DMS153 (cell line): ENCODE results near the gene BNIP2.
"Not testable (repeated sequence)": the region's sequence is repeated elsewhere in the genome, so short reads cannot be mapped to it uniquely, and the experiment has no call there.

ENCODE experiments used
- DNase-seq: peaks from one replicate; lab custom pipeline; 2025; lab: John Stamatoyannopoulos, UW

Gene BNIP2

GRCh38 chr15:59687836-59688235, 1.3 kb downstream of the BNIP2 start:
- no peak for DNase-seq

DNA sequence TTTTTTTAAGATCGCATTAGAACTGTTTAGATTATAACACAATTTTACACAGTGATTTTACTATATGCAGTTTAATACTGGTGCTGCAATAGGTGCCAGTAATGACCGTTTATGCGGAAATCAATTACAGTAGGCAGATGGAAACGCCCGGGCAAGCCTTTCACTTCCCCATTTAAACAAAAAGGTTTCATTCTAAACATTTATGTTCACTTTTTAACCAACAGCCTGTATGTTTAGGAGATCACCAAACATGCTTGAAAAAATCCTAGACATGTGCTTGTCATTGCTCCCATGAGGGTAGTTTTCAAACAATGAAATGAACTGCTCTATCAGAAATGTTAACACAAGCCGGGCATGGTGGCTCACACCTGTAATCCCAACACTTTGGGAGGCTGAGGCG, 2.7 kb downstream of the BNIP2 start:
- no peak for DNase-seq

DNA sequence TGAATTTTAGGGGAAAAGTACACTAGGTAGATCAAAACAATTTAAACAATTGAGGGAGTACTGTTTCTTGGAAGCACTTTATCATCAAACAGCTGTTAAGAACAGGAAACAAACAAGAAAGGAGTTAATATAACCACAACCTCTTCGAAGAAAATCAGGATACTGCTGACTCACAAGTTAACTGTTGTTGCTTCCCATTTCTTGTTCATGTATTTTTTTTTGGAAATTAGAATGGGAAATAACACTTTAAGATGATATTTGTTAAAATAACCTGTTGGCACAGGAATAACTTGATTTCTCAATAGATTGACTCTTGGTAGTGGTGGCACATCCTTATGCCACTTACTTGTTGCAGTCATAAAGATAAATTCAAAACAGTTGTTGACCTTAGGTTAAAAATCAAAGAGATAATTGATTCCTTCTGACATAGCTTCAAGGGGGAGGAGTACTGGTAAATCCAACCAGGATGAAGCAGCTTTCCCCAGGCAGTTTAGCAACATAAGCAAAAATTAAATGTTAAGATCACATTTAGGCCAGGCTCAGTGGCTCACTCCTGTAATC, 3.3 kb downstream of the BNIP2 start:
- DNase-seq: no peak

DNA sequence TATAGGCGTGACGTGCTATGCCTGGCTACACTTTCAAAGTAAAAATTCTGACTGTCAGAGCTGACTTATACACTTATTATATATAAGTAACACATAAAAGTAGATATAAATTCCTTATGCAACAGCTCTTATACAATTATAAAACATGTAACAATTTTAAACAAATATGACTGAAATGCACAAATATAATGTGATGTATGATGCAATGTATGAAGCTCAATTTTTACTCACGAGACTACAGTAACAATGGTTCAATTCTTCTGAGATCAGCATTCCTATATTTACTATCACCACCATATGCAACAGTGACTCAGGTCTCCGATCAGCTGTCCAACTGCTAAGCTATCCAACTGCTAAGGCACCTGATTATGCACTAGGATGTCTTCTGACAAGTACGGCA, 8.2 kb downstream of the BNIP2 start:
- DNase-seq: no peak

DNA sequence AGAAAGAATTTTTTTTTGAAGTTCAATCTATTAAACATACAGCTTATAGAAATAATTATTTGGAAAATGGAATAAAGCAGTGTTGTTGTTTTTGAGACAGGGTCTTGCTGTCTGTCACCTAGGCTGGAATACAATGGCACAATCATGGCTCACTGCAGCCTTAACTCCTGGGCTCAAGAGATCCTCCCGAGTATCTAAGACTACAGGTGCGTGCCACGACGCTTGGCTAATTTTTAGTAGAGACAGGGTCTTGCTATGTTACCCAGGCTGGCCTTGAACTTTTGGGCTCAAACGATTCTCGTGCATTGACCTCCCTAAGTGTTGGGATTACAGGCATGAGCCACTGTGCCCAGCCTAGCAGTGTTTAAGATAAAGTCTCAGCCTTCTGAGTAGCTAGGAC, 8.8 kb downstream of the BNIP2 start:
- no peak for DNase-seq

DNA sequence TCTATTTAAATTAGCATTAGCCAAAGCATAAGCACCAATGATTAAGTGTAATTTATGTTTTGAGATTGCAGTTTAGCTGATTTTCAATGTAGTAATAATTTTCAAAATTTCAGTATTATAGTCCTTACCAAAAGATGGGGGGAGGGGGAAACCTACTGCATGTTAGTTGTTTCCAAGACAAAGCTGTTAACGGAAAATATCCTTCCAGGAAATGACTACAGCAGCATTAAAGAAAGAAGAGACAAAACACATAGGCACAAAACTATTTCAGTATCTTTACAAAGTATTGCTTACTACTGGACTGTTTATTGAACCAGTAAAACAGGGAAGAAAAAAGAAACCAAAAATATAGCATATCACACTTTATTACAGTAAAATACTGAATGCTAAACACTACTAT, 10.5 kb downstream of the BNIP2 start:
- no peak for DNase-seq

DNA sequence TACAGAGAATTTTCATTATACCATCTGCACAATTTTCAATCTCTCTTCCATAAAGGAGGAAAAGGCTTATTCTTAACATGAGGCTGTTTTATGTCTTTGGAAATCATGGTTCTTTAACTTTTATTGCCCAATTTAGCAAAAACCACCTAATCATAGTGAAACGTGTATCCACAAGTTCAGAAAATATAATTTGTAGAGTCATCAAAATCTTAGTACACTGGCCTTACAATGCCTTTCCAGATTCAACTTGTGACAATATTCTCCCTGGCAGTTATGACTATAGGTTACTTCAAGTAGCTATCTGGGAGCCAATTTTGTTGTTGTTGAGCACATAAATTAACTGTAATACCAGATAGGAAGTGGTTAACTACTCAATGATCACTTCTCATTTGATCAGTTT, 10.9 kb downstream of the BNIP2 start:
- DNase-seq: no peak

GRCh38 chr15:59676565-59676964, 12.6 kb downstream of the BNIP2 start:
- DNase-seq: no peak

DNA sequence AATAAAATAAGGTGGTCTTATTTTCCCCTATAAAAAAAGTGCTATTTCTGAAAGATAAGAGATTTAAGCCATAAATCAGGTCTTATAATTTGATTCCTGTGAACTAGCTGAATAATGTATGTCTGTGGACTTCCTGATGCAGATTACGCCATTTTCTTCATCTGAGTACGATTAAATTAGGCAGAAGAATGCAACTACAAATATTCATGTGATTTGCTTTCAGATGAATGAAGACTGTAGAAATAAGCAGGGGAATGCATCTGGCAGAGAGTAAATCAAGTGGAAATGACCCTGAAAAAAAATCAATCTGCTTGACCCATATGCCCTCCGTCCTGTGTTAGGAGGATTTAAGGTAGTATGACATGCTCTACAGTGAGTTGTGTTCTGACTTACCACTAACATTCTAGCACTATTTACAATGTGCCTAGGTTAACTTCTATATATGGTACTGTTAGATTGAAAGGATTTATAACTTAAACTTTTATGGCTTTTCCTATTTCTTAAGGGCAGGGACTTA, 14.7 kb downstream of the BNIP2 start:
- DNase-seq: no peak

- no peak for DNase-seq
Measured at GRCh38 chr15:59668556-59668955, 20.6 kb downstream of the BNIP2 start.

DNA sequence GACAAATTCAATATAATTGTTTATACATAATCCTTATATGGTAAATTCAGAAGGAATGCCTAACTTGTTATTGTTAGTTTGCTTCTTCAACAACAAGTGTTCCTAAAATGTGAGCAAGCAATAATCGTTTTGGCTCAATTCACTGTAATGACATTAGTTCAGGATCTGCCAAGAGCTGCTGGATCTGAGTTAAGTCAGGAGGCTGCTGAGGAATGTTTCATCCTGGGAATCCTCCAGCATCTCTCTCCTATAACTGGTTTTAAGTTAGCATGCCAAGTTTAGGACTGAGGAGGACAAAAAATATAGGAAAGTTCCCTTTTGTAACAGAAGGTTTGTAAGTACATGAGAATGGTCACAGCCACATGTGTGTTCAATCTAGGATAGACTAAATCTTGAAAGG, 26.9 kb downstream of the BNIP2 start:
- DNase-seq: no peak

DNA sequence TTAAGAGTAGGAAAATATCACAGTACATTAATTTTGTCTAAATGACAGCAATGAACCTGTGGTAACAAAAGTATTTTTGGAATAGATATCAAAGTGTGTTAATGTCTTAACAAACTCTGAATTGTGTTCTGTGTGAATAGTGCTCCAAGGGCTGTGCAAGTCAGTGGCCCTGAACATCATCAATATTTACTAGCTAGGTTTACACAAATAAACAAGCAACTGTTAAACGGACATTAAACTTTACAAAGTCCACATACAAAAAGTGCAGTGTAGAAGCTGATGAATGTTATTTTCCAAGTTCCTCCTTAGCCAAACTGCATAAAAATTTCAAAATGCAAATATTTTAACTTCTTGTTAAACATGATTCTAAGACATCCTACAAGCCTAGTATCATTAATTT, 29.8 kb downstream of the BNIP2 start:
- no peak for DNase-seq

DNA sequence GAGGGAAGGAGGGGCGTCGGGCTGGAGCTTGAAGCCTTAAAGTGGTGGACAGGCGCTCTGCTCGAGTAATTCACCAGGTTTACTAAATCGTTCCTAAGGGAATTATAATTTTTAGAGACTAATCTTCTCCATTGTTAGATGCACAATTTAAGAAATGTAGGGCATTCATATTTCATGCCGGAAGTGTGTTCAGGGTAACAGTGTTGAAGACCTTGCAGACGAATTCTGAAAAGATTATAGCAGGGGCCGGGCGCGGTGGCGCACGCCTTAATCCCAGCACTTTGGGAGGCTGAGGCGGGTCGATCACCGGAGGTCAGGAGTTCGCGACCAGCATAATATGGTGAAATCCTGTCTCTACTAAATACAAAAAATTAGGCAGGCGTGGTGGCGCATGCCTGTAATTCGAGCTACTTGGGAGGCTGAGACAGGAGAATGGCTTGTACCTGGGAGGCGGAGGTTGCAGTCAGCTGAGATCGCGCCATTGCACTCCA, 31.4 kb downstream of the BNIP2 start:
- no peak for DNase-seq

DNA sequence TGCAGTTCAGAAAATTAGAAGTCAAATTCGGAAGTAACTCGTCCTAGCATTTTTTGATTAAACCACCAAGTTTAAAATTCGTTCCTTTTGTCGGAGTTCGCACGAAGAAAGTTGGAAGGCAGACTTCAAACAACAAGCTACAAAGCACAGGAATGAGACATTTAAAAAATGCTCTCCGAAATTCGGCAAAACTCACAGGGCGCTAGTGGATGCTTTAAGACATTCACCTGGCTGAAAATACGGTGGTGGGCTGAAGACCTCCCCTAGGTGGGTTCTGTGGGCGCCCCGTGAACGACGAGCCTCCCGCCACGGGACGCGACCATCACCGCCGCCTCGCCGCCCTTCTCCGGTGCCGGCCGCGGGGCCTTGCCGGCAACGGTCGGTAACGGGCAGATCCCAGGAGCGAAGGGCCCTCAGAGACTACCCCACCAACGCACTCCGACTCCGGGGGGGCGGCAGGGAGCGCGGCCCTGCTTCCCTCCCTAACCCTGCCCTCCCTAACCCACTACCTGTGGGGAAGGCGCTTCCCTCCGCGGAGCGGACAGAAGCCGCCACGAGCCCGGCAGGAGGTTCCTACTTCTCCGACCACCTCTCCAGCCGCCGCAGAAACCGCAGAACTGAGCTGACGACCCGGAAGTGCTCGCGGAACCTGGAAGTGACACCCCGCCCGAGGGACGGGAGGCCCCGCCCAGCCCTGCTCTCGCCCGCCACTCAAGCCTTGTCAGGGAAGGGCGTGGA, 32.1 kb downstream of the BNIP2 start, which contains the start of gene GTF2A2:
TSS of gene GTF2A2 (minus strand) at position 619 of the 738 bp plus-strand sequence. CDS start 5,238 bp downstream, outside the sequence.
- DNase-seq: peak; percentile 70

GRCh38 chr15:59654046-59654445, 35.1 kb downstream of the BNIP2 start:
- DNase-seq: no peak

- DNase-seq: no peak
Measured at GRCh38 chr15:59649603-59650002, 39.5 kb downstream of the BNIP2 start.

DNA sequence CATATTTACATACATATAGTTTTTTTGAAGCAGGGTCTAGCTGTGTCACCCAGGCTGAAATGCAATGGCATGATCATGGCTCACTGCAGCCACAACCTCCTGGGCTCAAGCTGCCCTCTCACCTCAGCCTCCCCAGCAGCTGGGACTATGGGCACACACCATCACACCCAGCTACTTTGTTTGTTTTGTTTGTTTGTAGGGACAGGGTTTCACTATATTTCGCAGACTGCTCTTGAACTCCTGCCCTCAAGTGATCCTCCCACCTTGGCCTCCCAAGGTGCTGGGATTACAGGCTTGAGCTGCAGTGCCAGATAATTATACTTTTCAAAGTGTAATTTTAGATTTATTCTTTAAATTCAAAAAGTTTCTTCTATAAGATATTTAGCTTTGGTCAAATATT, 42.0 kb downstream of the BNIP2 start:
- DNase-seq: no peak

GRCh38 chr15:59646277-59646676, 42.8 kb downstream of the BNIP2 start:
- DNase-seq: no peak

GRCh38 chr15:59645812-59646211, 43.3 kb downstream of the BNIP2 start:
- DNase-seq: not testable (repeated sequence)

- DNase-seq: no peak
Measured at GRCh38 chr15:59644756-59645155, 44.4 kb downstream of the BNIP2 start.

- no peak for DNase-seq
Measured at GRCh38 chr15:59642351-59642750, 46.8 kb downstream of the BNIP2 start.

DNA sequence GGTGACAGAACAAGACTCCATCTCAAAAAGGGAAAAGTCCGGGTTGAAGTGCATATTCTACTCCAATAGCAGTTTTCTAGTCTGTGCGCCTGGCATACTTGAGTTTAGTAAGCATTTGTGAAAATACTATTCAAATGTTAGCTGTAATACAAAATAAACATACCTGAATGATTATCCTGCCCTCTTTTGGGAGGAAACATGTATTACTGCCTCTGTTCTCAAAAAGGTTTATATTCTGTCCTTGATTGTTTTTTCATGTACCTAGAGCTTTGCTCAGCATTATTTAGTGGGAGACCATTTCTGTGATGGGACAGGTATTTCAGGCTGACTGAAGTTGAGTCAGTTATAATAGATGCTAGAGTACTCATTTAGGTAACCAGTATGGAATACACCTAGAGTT, 51.6 kb downstream of the BNIP2 start:
- DNase-seq: not testable (repeated sequence)

GRCh38 chr15:59636184-59636583, 52.9 kb downstream of the BNIP2 start:
- DNase-seq: no peak

DNA sequence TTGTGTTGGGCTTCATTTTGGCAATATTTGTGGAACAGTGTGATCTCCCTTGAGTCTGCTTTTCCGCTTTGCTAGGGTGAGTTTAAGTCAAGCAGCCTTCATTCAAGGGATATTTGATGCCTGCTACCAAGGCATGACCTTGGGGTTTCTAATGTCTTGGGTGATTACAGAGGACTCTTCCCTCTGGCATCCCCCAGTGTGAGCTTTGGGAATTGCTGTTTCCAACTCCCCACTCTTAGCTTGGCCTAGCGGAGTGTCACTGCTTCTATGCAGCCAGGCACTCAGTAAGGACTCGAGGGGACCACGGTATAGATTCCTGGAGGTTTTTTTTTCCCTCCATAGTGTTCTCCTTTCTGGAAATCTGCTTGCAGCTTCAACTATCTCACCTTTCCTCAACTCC, 56.4 kb downstream of the BNIP2 start:
- no peak for DNase-seq
